Mucosa of stomach (tissue), 1 donor: ENCODE results near the gene MATN1.

Experiments
- H3K27me3 ChIP-seq: one replicate; pipeline ENCODE4 v1.7.0; 2013; ENCODE audit warnings: mild to moderate bottlenecking, low read length; ENCODE audit not compliant: control insufficient read depth, insufficient read depth
- H3K36me3 ChIP-seq: one replicate; pipeline ENCODE4 v1.7.0; 2013; ENCODE audit warnings: low read length; ENCODE audit not compliant: control insufficient read depth, insufficient read depth
- H3K4me1 ChIP-seq: one replicate; pipeline ENCODE4 v1.7.0; 2013; ENCODE audit warnings: mild to moderate bottlenecking, low read length; ENCODE audit not compliant: control insufficient read depth, insufficient read depth
- H3K4me3 ChIP-seq: one replicate; pipeline ENCODE4 v1.7.0; 2013; ENCODE audit warnings: low read length
- H3K9ac ChIP-seq: one replicate; pipeline ENCODE4 v1.7.0; 2013; ENCODE audit warnings: mild to moderate bottlenecking, low read length, moderate library complexity
- H3K9me3 ChIP-seq: one replicate; pipeline ENCODE4 v1.7.0; 2013; ENCODE audit warnings: mild to moderate bottlenecking, low read length, moderate library complexity; ENCODE audit not compliant: control insufficient read depth
- donor health status: Pancreatic carcinoma.

MATN1 gene

GRCh38 chr1:30715886-30716285 lies 7.5 kb downstream of the MATN1 start:
- no peak overlapping the region for H3K9ac ChIP-seq
- no peak overlapping the region for H3K4me3 ChIP-seq
- H3K4me1 ChIP-seq = peaks cover 23% of the 10 kb centered on the region
- no peaks in the 10 kb centered on the region for H3K36me3 ChIP-seq
- no peaks in the 10 kb centered on the region for H3K27me3 ChIP-seq
- H3K9me3 ChIP-seq = no peaks in the 10 kb centered on the region

GRCh38 chr1:30715216-30715615 lies 8.2 kb downstream of the MATN1 start:
- no peak overlapping the region for H3K4me3 ChIP-seq
- H3K27me3 ChIP-seq = no peaks in the 10 kb centered on the region
- no peaks in the 10 kb centered on the region for H3K36me3 ChIP-seq
- no peaks in the 10 kb centered on the region for H3K9me3 ChIP-seq
- no peak overlapping the region for H3K9ac ChIP-seq
- H3K4me1 ChIP-seq = peaks cover 23% of the 10 kb centered on the region

- Histone ChIP-seq H3K4me1 (peaks cover 21% of the 10 kb centered on the region), H3K9me3 (no peaks in the 10 kb centered on the region), H3K4me3 (no peak overlapping the region), H3K27me3 (no peaks in the 10 kb centered on the region), H3K9ac (no peak overlapping the region), H3K36me3 (no peaks in the 10 kb centered on the region)
Measured at GRCh38 chr1:30714536-30715090, 8.8 kb downstream of the MATN1 start.

GRCh38 chr1:30714025-30714424 lies 9.4 kb downstream of the MATN1 start:
- Histone ChIP-seq H3K4me3 (no peak overlapping the region), H3K9ac (no peak overlapping the region), H3K36me3 (no peaks in the 10 kb centered on the region), H3K9me3 (no peaks in the 10 kb centered on the region), H3K27me3 (no peaks in the 10 kb centered on the region), H3K4me1 (peaks cover 15% of the 10 kb centered on the region)

GRCh38 chr1:30713311-30713710 lies 10.1 kb downstream of the MATN1 start:
- Histone ChIP-seq H3K9me3 (no peaks in the 10 kb centered on the region), H3K4me3 (no peak overlapping the region), H3K9ac (no peak overlapping the region), H3K4me1 (peaks cover 12% of the 10 kb centered on the region), H3K36me3 (no peaks in the 10 kb centered on the region), H3K27me3 (no peaks in the 10 kb centered on the region)

- Histone ChIP-seq H3K9ac (no peak overlapping the region), H3K4me3 (no peak overlapping the region), H3K4me1 (peaks cover 12% of the 10 kb centered on the region), H3K9me3 (no peaks in the 10 kb centered on the region), H3K27me3 (no peaks in the 10 kb centered on the region), H3K36me3 (no peaks in the 10 kb centered on the region)
Measured at GRCh38 chr1:30712583-30712982, 10.8 kb downstream of the MATN1 start.

GRCh38 chr1:30710407-30710806 lies 13.0 kb downstream of the MATN1 start:
- Histone ChIP-seq H3K9me3 (no peaks in the 10 kb centered on the region), H3K4me3 (no peak overlapping the region), H3K36me3 (no peaks in the 10 kb centered on the region), H3K4me1 (peaks cover 12% of the 10 kb centered on the region), H3K9ac (no peak overlapping the region), H3K27me3 (no peaks in the 10 kb centered on the region)

- Histone ChIP-seq H3K4me3 (no peak overlapping the region), H3K27me3 (no peaks in the 10 kb centered on the region), H3K9ac (no peak overlapping the region), H3K4me1 (peaks cover 1% of the 10 kb centered on the region), H3K9me3 (no peaks in the 10 kb centered on the region), H3K36me3 (no peaks in the 10 kb centered on the region)
Measured at GRCh38 chr1:30708361-30708728, 15.0 kb downstream of the MATN1 start.

GRCh38 chr1:30707412-30708360 lies 15.7 kb downstream of the MATN1 start:
- no peak overlapping the region for H3K4me3 ChIP-seq
- H3K9ac ChIP-seq = no peak overlapping the region
- H3K27me3 ChIP-seq = no peaks in the 10 kb centered on the region
- no peaks in the 10 kb centered on the region for H3K4me1 ChIP-seq
- H3K36me3 ChIP-seq = no peaks in the 10 kb centered on the region
- no peaks in the 10 kb centered on the region for H3K9me3 ChIP-seq

- H3K27me3 ChIP-seq = no peaks in the 10 kb centered on the region
- no peak overlapping the region for H3K9ac ChIP-seq
- H3K36me3 ChIP-seq = no peaks in the 10 kb centered on the region
- H3K4me3 ChIP-seq = no peak overlapping the region
- no peaks in the 10 kb centered on the region for H3K9me3 ChIP-seq
- H3K4me1 ChIP-seq = no peaks in the 10 kb centered on the region
Measured at GRCh38 chr1:30706528-30706927, 16.9 kb downstream of the MATN1 start.

GRCh38 chr1:30705698-30706097 lies 17.7 kb downstream of the MATN1 start:
- Histone ChIP-seq H3K4me1 (no peaks in the 10 kb centered on the region), H3K27me3 (no peaks in the 10 kb centered on the region), H3K9ac (no peak overlapping the region), H3K9me3 (no peaks in the 10 kb centered on the region), H3K4me3 (no peak overlapping the region), H3K36me3 (no peaks in the 10 kb centered on the region)

- no peak overlapping the region for H3K4me3 ChIP-seq
- no peak overlapping the region for H3K9ac ChIP-seq
- no peaks in the 10 kb centered on the region for H3K4me1 ChIP-seq
- H3K27me3 ChIP-seq = no peaks in the 10 kb centered on the region
- H3K36me3 ChIP-seq = no peaks in the 10 kb centered on the region
- H3K9me3 ChIP-seq = no peaks in the 10 kb centered on the region
Measured at GRCh38 chr1:30704765-30705509, 18.4 kb downstream of the MATN1 start.
